Activated T-helper 1 cell treated with anti-CD3 and anti-CD28 coated beads, Interleukin-12 subunit alpha, Interleukin-12 subunit beta, Interleukin-2, Interleukin-4 antibody, amounts not matched to agents 30 ng/mL and 10 ng/mL and 1 ng/mL, durations not matched to agents 14 hours and 24 hours and 36 hours (primary cell): Measurements from ENCODE around the gene CTNNA2. TPM values are rescaled to one million over a fixed set of nuclear protein-coding genes. Genes with fewer than 3 reads are reported as not detected.

Source experiments
- DNase-seq: peaks from one replicate; pipeline ENCODE4 v3.0.0; 2021; ENCODE audit warnings: low spot score
- H3K27ac Mint-ChIP-seq: one replicate; pipeline ENCODE4 v1.8.0; 2021; ENCODE audit warnings: mild to moderate bottlenecking, mixed read lengths
- H3K27me3 Mint-ChIP-seq: one replicate; pipeline ENCODE4 v1.8.0; 2022; ENCODE audit warnings: mild to moderate bottlenecking, moderate library complexity, mixed read lengths; ENCODE audit not compliant: insufficient read depth
- H3K36me3 Mint-ChIP-seq: one replicate; pipeline ENCODE4 v1.8.0; 2021; ENCODE audit warnings: low read depth, mixed read lengths
- H3K4me1 Mint-ChIP-seq: one replicate; pipeline ENCODE4 v1.8.0; 2021; ENCODE audit warnings: low read depth, mixed read lengths
- H3K4me3 Mint-ChIP-seq: one replicate; pipeline ENCODE4 v1.8.0; 2021; ENCODE audit warnings: mild to moderate bottlenecking, moderate library complexity, mixed read lengths
- H3K9me3 Mint-ChIP-seq: one replicate; pipeline ENCODE4 v1.8.0; 2021; ENCODE audit warnings: mixed read lengths
- intact Hi-C: fragments of 100-400 bp; cut with micrococcal nuclease; formaldehyde crosslinking; loops from one replicate; pipeline ENCODE4 v1.15.1; 2024
- total RNA-seq: library from RNA; stranded (reverse); gene quantifications from 2 replicates; pipeline ENCODE4 v1.2.3, GENCODE V29; 2022

The CTNNA2 gene
- total RNA-seq, 1 donor from 2014 or later = not detected

GRCh38 chr2:79578952-79579351 is 66.1 kb downstream of the CTNNA2 start:
- Mint-ChIP-seq H3K27me3 (no peaks in the 10 kb centered on the region), H3K9me3 (peaks cover 7% of the 10 kb centered on the region), H3K4me1 (no peaks in the 10 kb centered on the region), H3K27ac (no peak overlapping the region), H3K4me3 (no peak overlapping the region), H3K36me3 (no peaks in the 10 kb centered on the region)
- intact Hi-C loops = no loop called here
- DNase-seq = no peak

- Mint-ChIP-seq H3K36me3 (no peaks in the 10 kb centered on the region), H3K9me3 (peaks cover 7% of the 10 kb centered on the region), H3K4me3 (no peak overlapping the region), H3K27ac (no peak overlapping the region), H3K4me1 (no peaks in the 10 kb centered on the region), H3K27me3 (no peaks in the 10 kb centered on the region)
- intact Hi-C loops = no loop called here
- DNase-seq = no peak
Observed at GRCh38 chr2:79580175-79580574, 67.3 kb downstream of the CTNNA2 start.

- H3K27me3 Mint-ChIP-seq = no peaks in the 10 kb centered on the region
- intact Hi-C loops = no loop called here
- H3K4me1 Mint-ChIP-seq = no peaks in the 10 kb centered on the region
- no peaks in the 10 kb centered on the region for H3K36me3 Mint-ChIP-seq
- H3K9me3 Mint-ChIP-seq = peaks cover 13% of the 10 kb centered on the region
- H3K27ac Mint-ChIP-seq = no peak overlapping the region
- DNase-seq = no peak
- H3K4me3 Mint-ChIP-seq = no peak overlapping the region
Observed at GRCh38 chr2:79585701-79586433, 73.0 kb downstream of the CTNNA2 start.

GRCh38 chr2:79591281-79591680 is 78.4 kb downstream of the CTNNA2 start:
- intact Hi-C loops = no loop called here
- no peak for DNase-seq
- Mint-ChIP-seq H3K27me3 (no peaks in the 10 kb centered on the region), H3K27ac (no peak overlapping the region), H3K9me3 (peaks cover 17% of the 10 kb centered on the region), H3K4me3 (no peak overlapping the region), H3K4me1 (no peaks in the 10 kb centered on the region), H3K36me3 (no peaks in the 10 kb centered on the region)

GRCh38 chr2:79593237-79593867 is 80.5 kb downstream of the CTNNA2 start:
- Mint-ChIP-seq H3K9me3 (peaks cover 8% of the 10 kb centered on the region), H3K4me1 (no peaks in the 10 kb centered on the region), H3K4me3 (no peak overlapping the region), H3K27me3 (no peaks in the 10 kb centered on the region), H3K36me3 (no peaks in the 10 kb centered on the region), H3K27ac (no peak overlapping the region)
- intact Hi-C loops = no loop called here
- DNase-seq = no peak

- Mint-ChIP-seq H3K27ac (no peak overlapping the region), H3K9me3 (peaks cover 16% of the 10 kb centered on the region), H3K4me3 (no peak overlapping the region), H3K36me3 (no peaks in the 10 kb centered on the region), H3K4me1 (no peaks in the 10 kb centered on the region), H3K27me3 (no peaks in the 10 kb centered on the region)
- DNase-seq = no peak
- intact Hi-C loops = no loop called here
Observed at GRCh38 chr2:79596403-79596802, 83.6 kb downstream of the CTNNA2 start.

GRCh38 chr2:79604748-79605147 is 91.9 kb downstream of the CTNNA2 start:
- H3K36me3 Mint-ChIP-seq = no peaks in the 10 kb centered on the region
- H3K4me3 Mint-ChIP-seq = no peak overlapping the region
- intact Hi-C loops = no loop called here
- DNase-seq = no peak
- peaks cover 9% of the 10 kb centered on the region for H3K9me3 Mint-ChIP-seq
- H3K4me1 Mint-ChIP-seq = no peaks in the 10 kb centered on the region
- no peak overlapping the region for H3K27ac Mint-ChIP-seq
- H3K27me3 Mint-ChIP-seq = no peaks in the 10 kb centered on the region

GRCh38 chr2:79611448-79612016 is 98.7 kb downstream of the CTNNA2 start:
- no peaks in the 10 kb centered on the region for H3K4me1 Mint-ChIP-seq
- intact Hi-C loops = no loop called here
- no peak for DNase-seq
- H3K36me3 Mint-ChIP-seq = no peaks in the 10 kb centered on the region
- H3K27me3 Mint-ChIP-seq = no peaks in the 10 kb centered on the region
- peaks cover 4% of the 10 kb centered on the region for H3K9me3 Mint-ChIP-seq
- H3K27ac Mint-ChIP-seq = no peak overlapping the region
- H3K4me3 Mint-ChIP-seq = no peak overlapping the region

GRCh38 chr2:79612999-79613398 is 100.1 kb downstream of the CTNNA2 start:
- Mint-ChIP-seq H3K4me1 (no peaks in the 10 kb centered on the region), H3K27me3 (no peaks in the 10 kb centered on the region), H3K4me3 (no peak overlapping the region), H3K36me3 (no peaks in the 10 kb centered on the region), H3K9me3 (peaks cover 4% of the 10 kb centered on the region), H3K27ac (no peak overlapping the region)
- intact Hi-C loops = no loop called here
- no peak for DNase-seq

GRCh38 chr2:79619442-79619841 is 106.6 kb downstream of the CTNNA2 start:
- H3K36me3 Mint-ChIP-seq = no peaks in the 10 kb centered on the region
- no peak overlapping the region for H3K27ac Mint-ChIP-seq
- intact Hi-C loops = no loop called here
- no peaks in the 10 kb centered on the region for H3K27me3 Mint-ChIP-seq
- no peak overlapping the region for H3K4me3 Mint-ChIP-seq
- DNase-seq = no peak
- H3K4me1 Mint-ChIP-seq = no peaks in the 10 kb centered on the region
- peaks cover 5% of the 10 kb centered on the region for H3K9me3 Mint-ChIP-seq

GRCh38 chr2:79619976-79620375 is 107.1 kb downstream of the CTNNA2 start:
- H3K4me1 Mint-ChIP-seq = no peaks in the 10 kb centered on the region
- DNase-seq = no peak
- H3K9me3 Mint-ChIP-seq = peaks cover 8% of the 10 kb centered on the region
- H3K27ac Mint-ChIP-seq = no peak overlapping the region
- no peak overlapping the region for H3K4me3 Mint-ChIP-seq
- intact Hi-C loops = no loop called here
- no peaks in the 10 kb centered on the region for H3K27me3 Mint-ChIP-seq
- H3K36me3 Mint-ChIP-seq = no peaks in the 10 kb centered on the region

GRCh38 chr2:79620679-79621078 is 107.8 kb downstream of the CTNNA2 start:
- no peak for DNase-seq

GRCh38 chr2:79621252-79621651 is 108.4 kb downstream of the CTNNA2 start:
- Mint-ChIP-seq H3K4me3 (no peak overlapping the region), H3K27me3 (no peaks in the 10 kb centered on the region), H3K27ac (no peak overlapping the region), H3K36me3 (no peaks in the 10 kb centered on the region), H3K4me1 (no peaks in the 10 kb centered on the region), H3K9me3 (peaks cover 13% of the 10 kb centered on the region)
- intact Hi-C loops = no loop called here
- no peak for DNase-seq

More at GRCh38 chr2:79620679-79621078, 107.8 kb downstream of the CTNNA2 start:
- no peak overlapping the region for H3K4me3 Mint-ChIP-seq
- H3K27ac Mint-ChIP-seq = no peak overlapping the region
- no peaks in the 10 kb centered on the region for H3K27me3 Mint-ChIP-seq
- intact Hi-C loops = no loop called here
- H3K36me3 Mint-ChIP-seq = no peaks in the 10 kb centered on the region
- H3K4me1 Mint-ChIP-seq = no peaks in the 10 kb centered on the region
- H3K9me3 Mint-ChIP-seq = peaks cover 13% of the 10 kb centered on the region
